Nephron (organoid): Measurements from ENCODE around the gene SH2D6.

Experiments
- H3K27ac Mint-ChIP-seq, 3 experiments: 2 replicates each; pipeline ENCODE4 v1.8.0; 2020; ENCODE audit warnings: mixed read lengths in 3 of 3, mild to moderate bottlenecking in 2 of 3, moderate library complexity in 1 of 3
- H3K27me3 Mint-ChIP-seq: 2 replicates; pipeline ENCODE4 v1.8.0; 2021; ENCODE audit warnings: low read depth, mild to moderate bottlenecking, moderate library complexity, mixed read lengths
- H3K36me3 Mint-ChIP-seq: 2 replicates; pipeline ENCODE4 v1.8.0; 2020; ENCODE audit warnings: low read depth, mixed read lengths
- H3K4me1 Mint-ChIP-seq: 2 replicates; pipeline ENCODE4 v1.8.0; 2020; ENCODE audit warnings: mixed read lengths
- H3K4me3 Mint-ChIP-seq, 3 experiments: 2 replicates each; pipeline ENCODE4 v1.8.0; 2020; ENCODE audit warnings: mild to moderate bottlenecking in 3 of 3, mixed read lengths in 3 of 3, moderate library complexity in 2 of 3
- H3K9me3 Mint-ChIP-seq: 2 replicates; pipeline ENCODE4 v1.8.0; 2020; ENCODE audit warnings: mixed read lengths
- CTCF ChIP-seq, 3 experiments: fragments of 200-600 bp; sonication (generic); IDR thresholded peaks; one replicate each; pipeline ENCODE4 v1.5.0; 2021; ENCODE audit warnings: antibody characterized with exemption in 3 of 3; ENCODE audit not compliant: unreplicated experiment in 3 of 3

SH2D6 gene

DNA sequence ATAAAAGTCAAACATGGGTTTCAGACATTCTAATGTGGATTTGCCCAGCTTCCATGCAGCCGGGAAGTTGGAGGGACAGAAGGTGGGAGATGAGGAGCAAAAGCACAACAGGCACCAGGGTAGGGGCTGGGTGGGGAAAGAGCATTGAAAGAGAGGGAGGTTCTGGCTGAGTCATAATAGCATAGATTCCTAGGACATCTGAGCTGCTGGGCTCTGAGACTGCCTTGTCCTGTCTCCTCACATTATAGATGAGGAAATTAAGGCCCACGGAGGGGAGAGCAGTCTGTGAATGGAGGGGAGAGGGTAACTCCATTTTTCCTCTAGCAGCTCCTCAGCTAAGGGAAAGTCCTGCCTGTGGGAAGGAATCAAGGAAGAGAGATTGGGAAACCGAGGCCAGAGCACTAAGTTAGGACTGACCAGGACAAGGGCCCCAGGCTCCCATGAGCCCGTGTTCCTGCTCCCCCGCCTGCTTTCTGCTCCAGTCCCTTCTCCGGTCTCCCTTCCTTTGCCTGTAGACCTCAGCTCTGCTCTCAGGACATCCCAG, 26.2 kb downstream of the SH2D6 start:
- no peak for TF ChIP-seq CTCF (IDR thresholded peaks at IDR 0.05; ENCODE audit: unreplicated experiment in 3 of 3)
- H3K27me3 Mint-ChIP-seq = peaks cover 10% of the 10 kb centered on the region
- H3K9me3 Mint-ChIP-seq = no peaks in the 10 kb centered on the region
- no peaks in the 10 kb centered on the region for H3K36me3 Mint-ChIP-seq
- H3K4me3 Mint-ChIP-seq = no peak overlapping the region
- H3K27ac Mint-ChIP-seq = peak overlapping the region in 1 of 3 experiments; percentile 51
- peaks cover 12% of the 10 kb centered on the region for H3K4me1 Mint-ChIP-seq

DNA sequence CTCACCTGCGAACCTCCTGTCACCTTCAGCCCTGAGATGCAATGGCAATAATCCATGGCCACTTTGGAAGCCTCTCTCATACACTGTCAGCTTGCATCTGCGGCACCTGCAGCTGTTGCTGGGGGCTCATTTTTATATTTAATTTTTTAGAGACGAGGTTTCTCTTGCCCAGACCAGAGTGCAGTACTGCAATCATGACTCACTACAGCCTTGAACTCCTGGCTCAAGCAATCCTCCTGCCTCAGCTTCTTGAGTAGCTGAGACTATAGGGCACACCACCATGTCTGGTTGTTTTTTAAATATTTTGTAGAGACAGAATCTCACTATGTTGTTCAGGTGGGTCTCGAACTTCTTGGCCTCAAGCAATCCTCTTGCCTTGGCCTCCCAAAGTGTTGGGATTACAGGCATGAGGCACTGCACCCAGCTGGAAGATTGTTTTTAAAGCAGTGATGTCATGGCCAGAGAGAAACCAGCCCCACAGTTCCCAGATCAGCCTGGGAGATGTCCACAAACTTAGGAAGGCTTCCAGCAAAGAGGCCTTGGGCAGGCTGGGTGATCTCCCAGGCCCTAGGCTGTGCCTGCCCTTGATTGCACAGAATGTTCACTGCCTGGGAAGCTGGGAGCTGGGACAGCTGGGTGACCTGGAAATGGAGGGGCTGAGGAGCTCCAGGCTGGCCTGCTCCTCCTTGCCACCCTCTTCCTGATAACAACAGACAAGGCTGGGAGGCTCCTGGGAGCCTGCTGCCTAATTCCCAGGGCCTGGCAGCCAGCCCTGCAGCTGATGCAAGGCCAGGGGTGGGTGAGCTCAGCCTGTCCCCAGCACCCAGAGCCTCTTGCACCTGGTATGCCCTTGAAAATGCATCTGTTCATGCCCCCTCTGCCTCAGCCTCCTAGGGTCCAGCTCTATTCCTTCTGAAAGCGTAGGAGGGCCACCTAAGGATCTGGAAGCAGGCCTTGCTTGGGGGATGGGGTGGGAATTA, 27.1 kb downstream of the SH2D6 start:
- no peak overlapping the region for H3K4me3 Mint-ChIP-seq
- H3K27ac Mint-ChIP-seq = no peak overlapping the region
- no peaks in the 10 kb centered on the region for H3K9me3 Mint-ChIP-seq
- TF ChIP-seq CTCF (IDR thresholded peaks at IDR 0.05; ENCODE audit: unreplicated experiment in 3 of 3) = no peak
- peaks cover 12% of the 10 kb centered on the region for H3K4me1 Mint-ChIP-seq
- no peaks in the 10 kb centered on the region for H3K36me3 Mint-ChIP-seq
- peaks cover 7% of the 10 kb centered on the region for H3K27me3 Mint-ChIP-seq

- H3K27me3 Mint-ChIP-seq = peaks cover 7% of the 10 kb centered on the region
- no peaks in the 10 kb centered on the region for H3K9me3 Mint-ChIP-seq
Observed at GRCh38 chr2:85446296-85447221, 28.0 kb downstream of the SH2D6 start.

GRCh38 chr2:85447222-85447585, 28.7 kb downstream of the SH2D6 start:
- no peak for TF ChIP-seq CTCF (IDR thresholded peaks at IDR 0.05; ENCODE audit: unreplicated experiment in 3 of 3)
- Mint-ChIP-seq H3K36me3 (no peaks in the 10 kb centered on the region), H3K27ac (peak overlapping the region in 1 of 3 experiments; percentile 17), H3K4me1 (peaks cover 12% of the 10 kb centered on the region), H3K27me3 (peaks cover 7% of the 10 kb centered on the region), H3K9me3 (no peaks in the 10 kb centered on the region), H3K4me3 (no peak overlapping the region)

More at GRCh38 chr2:85446296-85447221, 28.0 kb downstream of the SH2D6 start:
- no peaks in the 10 kb centered on the region for H3K36me3 Mint-ChIP-seq
- H3K4me3 Mint-ChIP-seq = no peak overlapping the region
- peak overlapping the region; percentile 17 to 46 (median 35) for H3K27ac Mint-ChIP-seq
- TF ChIP-seq CTCF (IDR thresholded peaks at IDR 0.05; ENCODE audit: unreplicated experiment in 3 of 3) = no peak
- peaks cover 12% of the 10 kb centered on the region for H3K4me1 Mint-ChIP-seq

- no peak for TF ChIP-seq CTCF (IDR thresholded peaks at IDR 0.05; ENCODE audit: unreplicated experiment in 3 of 3)
- no peak overlapping the region for H3K27ac Mint-ChIP-seq
- no peaks in the 10 kb centered on the region for H3K27me3 Mint-ChIP-seq
- no peaks in the 10 kb centered on the region for H3K9me3 Mint-ChIP-seq
- H3K4me3 Mint-ChIP-seq = no peak overlapping the region
- H3K4me1 Mint-ChIP-seq = peaks cover 17% of the 10 kb centered on the region
- H3K36me3 Mint-ChIP-seq = no peaks in the 10 kb centered on the region
Observed at GRCh38 chr2:85448461-85449213, 30.1 kb downstream of the SH2D6 start.
